ENCODE results near the gene HIGD1C. TPM values are rescaled to one million over a fixed set of nuclear protein-coding genes. Genes with fewer than 3 reads are reported as not detected.

Gene HIGD1C
- total RNA-seq, 1 donor from 2014 or later, result not detected

GRCh38 chr12:50999093-50999492 lies 46.7 kb downstream of the HIGD1C start:
- no peak for TF ChIP-seq CTCF (IDR thresholded peaks at IDR 0.05)
- ATAC-seq (peak; percentile 69), DNase-seq (no peak)
- Histone ChIP-seq H3K27ac (no peak overlapping the region), H3K9me3 (no peaks in the 10 kb centered on the region), H3K4me1 (no peaks in the 10 kb centered on the region), H3K4me3 (no peak overlapping the region), H3K27me3 (no peaks in the 10 kb centered on the region), H3K36me3 (peaks cover 92% of the 10 kb centered on the region)
- intact Hi-C loops (cut with DNase I), result loop anchor here (10.0 kb wide), 1 partner anchor 184 kb away; no protein-coding TSS in a partner anchor

- ATAC-seq, result no peak
- DNase-seq, result no peak
- no peaks in the 10 kb centered on the region for H3K9me3 ChIP-seq
- no peaks in the 10 kb centered on the region for H3K4me1 ChIP-seq
- no peak for TF ChIP-seq CTCF (IDR thresholded peaks at IDR 0.05)
- peaks cover 92% of the 10 kb centered on the region for H3K36me3 ChIP-seq
- no peaks in the 10 kb centered on the region for H3K27me3 ChIP-seq
- H3K27ac ChIP-seq, result no peak overlapping the region
- intact Hi-C loops (cut with DNase I), result no loop called here
- H3K4me3 ChIP-seq, result no peak overlapping the region
Observed at GRCh38 chr12:51000245-51000644, 47.9 kb downstream of the HIGD1C start.

- no peak overlapping the region for H3K4me3 ChIP-seq
- no peaks in the 10 kb centered on the region for H3K4me1 ChIP-seq
- no peak for TF ChIP-seq CTCF (IDR thresholded peaks at IDR 0.05)
- peaks cover 92% of the 10 kb centered on the region for H3K36me3 ChIP-seq
- no peak overlapping the region for H3K27ac ChIP-seq
- DNase-seq, result no peak
- no peaks in the 10 kb centered on the region for H3K27me3 ChIP-seq
- no peak for ATAC-seq
- H3K9me3 ChIP-seq, result no peaks in the 10 kb centered on the region
- intact Hi-C loops (cut with DNase I), result no loop called here
Observed at GRCh38 chr12:51001799-51002198, 49.5 kb downstream of the HIGD1C start.

GRCh38 chr12:51004504-51004903 lies 52.2 kb downstream of the HIGD1C start:
- H3K4me1 ChIP-seq, result no peaks in the 10 kb centered on the region
- no peak for TF ChIP-seq CTCF (IDR thresholded peaks at IDR 0.05)
- intact Hi-C loops (cut with DNase I), result no loop called here
- H3K4me3 ChIP-seq, result no peak overlapping the region
- no peaks in the 10 kb centered on the region for H3K27me3 ChIP-seq
- no peaks in the 10 kb centered on the region for H3K9me3 ChIP-seq
- no peak overlapping the region for H3K27ac ChIP-seq
- no peak for ATAC-seq
- DNase-seq, result no peak
- H3K36me3 ChIP-seq, result peaks cover 76% of the 10 kb centered on the region

- ATAC-seq, result no peak
- H3K4me1 ChIP-seq, result no peaks in the 10 kb centered on the region
- H3K36me3 ChIP-seq, result peaks cover 71% of the 10 kb centered on the region
- H3K27ac ChIP-seq, result no peak overlapping the region
- intact Hi-C loops (cut with DNase I), result no loop called here
- no peak for DNase-seq
- no peak for TF ChIP-seq CTCF (IDR thresholded peaks at IDR 0.05)
- H3K27me3 ChIP-seq, result no peaks in the 10 kb centered on the region
- no peak overlapping the region for H3K4me3 ChIP-seq
- no peaks in the 10 kb centered on the region for H3K9me3 ChIP-seq
Observed at GRCh38 chr12:51005030-51005429, 52.7 kb downstream of the HIGD1C start.

- Histone ChIP-seq H3K36me3 (peaks cover 65% of the 10 kb centered on the region), H3K4me1 (peaks cover 2% of the 10 kb centered on the region), H3K9me3 (no peaks in the 10 kb centered on the region), H3K27ac (peak overlapping the region; percentile 18), H3K4me3 (no peak overlapping the region), H3K27me3 (no peaks in the 10 kb centered on the region)
- DNase-seq, result no peak
- peak; percentile 78 for ATAC-seq
- intact Hi-C loops (cut with DNase I), result no loop called here
- no peak for TF ChIP-seq CTCF (IDR thresholded peaks at IDR 0.05)
Observed at GRCh38 chr12:51005671-51006070, 53.3 kb downstream of the HIGD1C start.
